ENCODE data around the gene ZNF785.
"Not testable (repeated sequence)": the region's sequence is repeated elsewhere in the genome, so short reads cannot be mapped to it uniquely, and the experiment has no call there.

ZNF785 gene

GRCh38 chr16:30592871-30593270 is 7.4 kb upstream of the ZNF785 start:
- DNase-seq (ENCODE audit: low spot score in 2 of 2): no peak
- H3K9me3 Mint-ChIP-seq: no peaks in the 10 kb centered on the region

DNA sequence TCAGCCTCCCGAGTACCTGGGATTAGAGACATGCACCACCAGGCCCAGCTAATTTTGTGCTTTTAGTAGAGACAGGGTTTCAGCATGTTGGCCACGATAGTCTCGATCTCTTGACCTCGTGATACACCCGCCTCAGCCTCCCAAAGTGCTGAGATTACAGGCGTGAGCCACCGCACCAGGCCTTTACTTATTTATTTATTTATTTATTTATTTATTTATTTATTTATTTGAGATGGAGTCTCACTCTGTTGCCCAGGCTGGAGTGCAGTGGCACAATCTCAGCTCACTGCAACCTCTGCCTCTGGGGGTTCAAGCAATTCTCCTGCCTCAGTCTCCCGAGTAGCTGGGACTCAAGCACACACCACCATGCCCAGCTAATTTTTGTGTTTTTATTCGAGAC is 5.4 kb upstream of the ZNF785 start:
- DNase-seq (ENCODE audit: low spot score in 2 of 2); H3K36me3 Mint-ChIP-seq (ENCODE audit: insufficient read depth); H3K27ac Mint-ChIP-seq (ENCODE audit: low read depth); H3K9me3 Mint-ChIP-seq; H3K4me1 Mint-ChIP-seq; H3K4me3 Mint-ChIP-seq; ATAC-seq (replicated peaks; ENCODE audit: extremely low read depth, poor library complexity, severe bottlenecking); H3K27me3 Mint-ChIP-seq: not testable (repeated sequence)

More at GRCh38 chr16:30592871-30593270, 7.4 kb upstream of the ZNF785 start:
- peaks cover 1% of the 10 kb centered on the region for H3K36me3 Mint-ChIP-seq (ENCODE audit: insufficient read depth)
- ATAC-seq (replicated peaks; ENCODE audit: extremely low read depth, poor library complexity, severe bottlenecking): no peak
- H3K27ac Mint-ChIP-seq (ENCODE audit: low read depth): no peak overlapping the region
- no peaks in the 10 kb centered on the region for H3K4me1 Mint-ChIP-seq
- H3K27me3 Mint-ChIP-seq: no peaks in the 10 kb centered on the region
- no peak overlapping the region for H3K4me3 Mint-ChIP-seq

DNA sequence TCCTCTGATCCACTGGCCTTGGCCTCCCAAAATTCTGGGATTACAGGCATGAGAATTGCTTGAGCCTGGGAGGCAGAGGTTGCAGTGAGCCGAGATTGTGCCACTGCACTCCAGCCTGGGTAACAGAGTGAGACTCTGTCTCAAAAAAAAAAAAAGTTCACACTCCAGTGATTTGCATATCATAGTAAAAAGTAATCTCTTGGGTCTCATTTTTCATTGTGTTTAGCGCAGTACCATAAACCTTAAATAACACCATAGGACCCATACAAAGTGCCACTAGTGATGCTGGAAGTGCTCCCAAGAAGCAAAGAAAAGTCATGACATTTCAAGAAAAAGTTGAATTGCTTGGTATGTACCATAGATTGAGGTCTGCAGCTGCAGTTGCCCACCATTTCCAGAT is 4.1 kb upstream of the ZNF785 start:
- not testable (repeated sequence) for ATAC-seq (replicated peaks; ENCODE audit: extremely low read depth, poor library complexity, severe bottlenecking); DNase-seq (ENCODE audit: low spot score in 2 of 2); H3K27me3 Mint-ChIP-seq; H3K27ac Mint-ChIP-seq (ENCODE audit: low read depth); H3K4me3 Mint-ChIP-seq; H3K9me3 Mint-ChIP-seq; H3K36me3 Mint-ChIP-seq (ENCODE audit: insufficient read depth)
- peaks cover 14% of the 10 kb centered on the region for H3K4me1 Mint-ChIP-seq

GRCh38 chr16:30588651-30589050 is 3.2 kb upstream of the ZNF785 start:
- no peak overlapping the region for H3K27ac Mint-ChIP-seq (ENCODE audit: low read depth)
- ATAC-seq (replicated peaks; ENCODE audit: extremely low read depth, poor library complexity, severe bottlenecking): no peak

DNA sequence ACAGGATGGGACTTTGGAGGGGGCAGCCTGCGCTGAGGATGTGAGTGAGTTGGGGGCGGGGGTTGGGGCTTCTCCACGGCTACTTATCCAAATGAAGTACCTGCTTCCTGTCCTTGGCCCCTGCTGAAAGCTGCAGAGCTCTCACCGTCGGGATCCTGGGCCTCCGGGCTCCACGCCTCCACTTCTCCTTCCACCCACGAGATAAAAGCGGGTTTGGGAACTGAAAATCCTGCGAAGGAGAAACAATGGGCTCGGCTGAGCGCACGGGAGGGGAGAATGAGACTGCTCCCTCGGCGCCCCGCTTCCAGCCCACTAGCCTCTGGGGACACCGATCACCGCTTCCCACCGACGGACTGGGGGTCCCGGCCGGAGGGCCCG is 486 bp downstream of the ZNF785 start:
- peak overlapping the region; percentile 72 for H3K4me3 Mint-ChIP-seq
- ATAC-seq (replicated peaks; ENCODE audit: extremely low read depth, poor library complexity, severe bottlenecking): no peak
- H3K36me3 Mint-ChIP-seq (ENCODE audit: insufficient read depth): peaks cover 9% of the 10 kb centered on the region
- peaks cover 15% of the 10 kb centered on the region for H3K4me1 Mint-ChIP-seq
- H3K27ac Mint-ChIP-seq (ENCODE audit: low read depth): peak overlapping the region; percentile 29
- DNase-seq (ENCODE audit: low spot score in 2 of 2): no peak
- H3K27me3 Mint-ChIP-seq: no peaks in the 10 kb centered on the region
- H3K9me3 Mint-ChIP-seq: no peaks in the 10 kb centered on the region

More at GRCh38 chr16:30588651-30589050, 3.2 kb upstream of the ZNF785 start:
- H3K36me3 Mint-ChIP-seq (ENCODE audit: insufficient read depth): peaks cover 5% of the 10 kb centered on the region
- no peak for DNase-seq (ENCODE audit: low spot score in 2 of 2)
- peaks cover 15% of the 10 kb centered on the region for H3K4me1 Mint-ChIP-seq
- no peaks in the 10 kb centered on the region for H3K9me3 Mint-ChIP-seq
- H3K4me3 Mint-ChIP-seq: no peak overlapping the region
- H3K27me3 Mint-ChIP-seq: no peaks in the 10 kb centered on the region

DNA sequence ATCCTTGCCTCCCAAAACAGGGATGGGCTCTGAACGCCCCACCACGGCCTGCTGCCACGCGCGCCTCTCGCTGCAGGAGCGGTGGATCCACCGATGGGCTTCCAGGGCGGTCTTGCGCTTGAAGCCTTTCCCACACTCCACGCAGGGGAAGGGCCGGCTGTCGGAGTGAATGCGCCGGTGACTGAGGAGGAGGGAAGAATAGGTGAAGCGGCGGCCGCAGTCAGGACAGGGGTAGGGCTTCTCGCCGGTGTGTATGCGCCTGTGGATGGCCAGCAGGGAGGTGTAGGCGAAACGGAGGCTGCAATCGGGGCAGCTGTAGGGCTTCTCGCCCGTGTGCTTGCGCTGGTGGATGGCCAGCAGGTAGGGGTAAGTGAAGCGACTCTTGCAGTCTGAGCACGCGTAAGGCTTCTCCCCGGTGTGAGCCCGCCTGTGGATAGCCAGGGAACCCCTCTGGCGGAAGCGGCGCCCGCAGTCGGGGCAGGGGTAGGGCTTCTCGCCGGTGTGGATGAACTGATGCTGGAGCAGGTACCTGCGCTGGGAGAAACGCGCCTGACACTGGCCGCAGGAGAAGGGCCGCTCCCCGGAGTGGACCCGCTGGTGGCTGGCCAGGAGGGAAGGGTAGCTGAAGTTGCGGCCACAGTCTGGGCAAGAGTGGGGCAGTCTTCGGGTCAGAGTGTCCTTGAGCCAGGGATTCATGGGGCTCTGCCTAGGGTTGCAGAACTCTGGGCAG is 2.7 kb downstream of the ZNF785 start:
- H3K9me3 Mint-ChIP-seq: no peaks in the 10 kb centered on the region
- H3K4me3 Mint-ChIP-seq: no peak overlapping the region
- no peak for DNase-seq (ENCODE audit: low spot score in 2 of 2)

DNA sequence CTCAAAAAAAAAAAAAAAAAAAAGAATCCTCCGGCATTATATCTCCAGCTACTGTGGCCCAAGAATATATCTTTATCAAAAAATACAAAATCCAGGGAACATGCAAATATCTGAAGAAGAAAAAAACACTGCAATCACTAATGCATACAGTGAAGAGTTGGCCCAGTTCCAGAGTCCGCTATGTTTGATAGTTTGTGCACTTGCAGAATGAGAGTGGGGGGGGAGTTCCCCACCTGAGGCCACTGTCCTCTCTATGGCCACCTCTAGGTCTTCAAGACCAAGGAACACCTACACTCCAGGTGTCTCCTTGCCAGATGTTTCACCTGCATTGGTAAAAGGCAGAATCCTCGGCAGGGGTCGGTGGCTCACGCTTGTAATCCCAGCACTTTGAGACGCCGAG is 4.0 kb downstream of the ZNF785 start:
- Mint-ChIP-seq H3K27me3 (no peaks in the 10 kb centered on the region), H3K36me3 (ENCODE audit: insufficient read depth) (peaks cover 10% of the 10 kb centered on the region), H3K4me3 (no peak overlapping the region), H3K27ac (ENCODE audit: low read depth) (no peak overlapping the region), H3K9me3 (no peaks in the 10 kb centered on the region), H3K4me1 (peaks cover 15% of the 10 kb centered on the region)
- ATAC-seq (replicated peaks; ENCODE audit: extremely low read depth, poor library complexity, severe bottlenecking) (no peak), DNase-seq (ENCODE audit: low spot score in 2 of 2) (no peak)

More for the DNA sequence above, 2.7 kb downstream of the ZNF785 start:
- peaks cover 15% of the 10 kb centered on the region for H3K4me1 Mint-ChIP-seq
- peaks cover 10% of the 10 kb centered on the region for H3K36me3 Mint-ChIP-seq (ENCODE audit: insufficient read depth)
- no peaks in the 10 kb centered on the region for H3K27me3 Mint-ChIP-seq
- no peak overlapping the region for H3K27ac Mint-ChIP-seq (ENCODE audit: low read depth)
- no peak for ATAC-seq (replicated peaks; ENCODE audit: extremely low read depth, poor library complexity, severe bottlenecking)

DNA sequence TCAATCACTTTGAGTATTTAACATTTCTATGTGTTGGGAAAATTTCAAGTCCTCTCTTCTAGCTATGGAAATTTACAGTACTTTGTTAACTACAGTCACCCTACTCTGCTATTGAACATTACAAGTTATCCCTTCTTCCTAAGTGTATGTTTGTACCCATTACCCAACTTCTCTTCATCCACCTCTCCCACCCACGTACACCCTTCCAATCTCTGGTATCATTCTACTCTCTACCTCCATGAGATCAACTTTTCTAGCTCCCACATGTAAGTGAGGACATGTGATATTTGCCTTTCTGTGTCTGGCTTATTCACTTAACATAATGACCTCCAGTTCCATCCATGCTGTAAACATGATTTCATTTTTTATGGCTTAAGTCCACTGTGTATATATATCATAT is 10.8 kb downstream of the ZNF785 start:
- H3K9me3 Mint-ChIP-seq: no peaks in the 10 kb centered on the region
- H3K36me3 Mint-ChIP-seq (ENCODE audit: insufficient read depth): peaks cover 9% of the 10 kb centered on the region
- ATAC-seq (replicated peaks; ENCODE audit: extremely low read depth, poor library complexity, severe bottlenecking) (no peak), DNase-seq (ENCODE audit: low spot score in 2 of 2) (no peak)
- H3K4me1 Mint-ChIP-seq: peaks cover 13% of the 10 kb centered on the region
- no peaks in the 10 kb centered on the region for H3K27me3 Mint-ChIP-seq
- H3K4me3 Mint-ChIP-seq: no peak overlapping the region
- no peak overlapping the region for H3K27ac Mint-ChIP-seq (ENCODE audit: low read depth)

- ATAC-seq (replicated peaks; ENCODE audit: extremely low read depth, poor library complexity, severe bottlenecking): peak; percentile 85
- H3K27ac Mint-ChIP-seq (ENCODE audit: low read depth): peak within 1 kb of the TSS; percentile 81
Observed at GRCh38 chr16:30571445-30572322, 13.8 kb downstream of the ZNF785 start, which contains the start of gene ZNF688. TSS of gene ZNF688 (minus strand) at chr16:30571714. CDS start at chr16:30571629, 85 bp downstream.

DNA sequence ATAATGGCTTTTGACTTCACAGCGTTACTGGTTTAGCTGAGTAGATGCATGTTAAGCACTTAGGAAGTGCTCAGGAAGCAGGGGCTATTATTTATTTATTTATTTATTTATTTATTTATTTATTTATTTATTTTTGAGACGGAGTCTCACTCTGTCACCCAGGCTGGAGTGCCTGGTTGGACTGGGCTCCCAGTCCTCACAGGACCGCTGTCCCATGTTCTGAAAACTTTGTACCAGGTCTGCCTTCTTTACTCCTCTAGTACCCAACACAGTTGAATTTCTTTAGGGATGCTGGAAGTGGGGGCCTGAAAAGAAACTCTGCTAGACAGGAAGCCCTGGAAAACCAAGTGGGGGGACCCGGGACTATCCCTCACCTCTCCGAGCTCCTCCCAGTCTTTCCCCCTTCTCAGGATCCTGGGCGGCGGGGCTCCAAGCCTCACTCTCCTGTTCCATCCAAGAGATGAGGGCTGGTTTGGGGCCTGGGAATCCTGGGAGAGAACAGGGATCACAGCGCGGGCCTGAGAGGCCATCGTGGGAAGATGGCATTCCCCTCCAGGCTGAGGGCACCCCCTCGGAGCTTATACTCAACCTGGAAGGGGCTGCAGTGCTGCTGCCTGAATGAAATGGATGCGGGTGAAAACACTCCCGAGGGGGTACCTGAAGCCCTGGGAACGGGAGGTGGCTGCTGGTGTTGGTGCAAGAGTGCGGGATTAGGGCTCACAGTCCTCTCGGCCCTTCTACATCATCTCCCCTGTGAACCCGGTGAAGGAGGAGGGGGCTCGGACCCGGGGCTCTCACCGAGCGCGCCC is 14.7 kb downstream of the ZNF785 start:
- peaks cover 36% of the 10 kb centered on the region for H3K4me1 Mint-ChIP-seq

More at GRCh38 chr16:30571445-30572322, 13.8 kb downstream of the ZNF785 start, which contains the start of gene ZNF688:
- Mint-ChIP-seq H3K4me3 (peak within 1 kb of the TSS; percentile 83), H3K36me3 (ENCODE audit: insufficient read depth) (peaks cover 15% of the 10 kb centered on the region), H3K9me3 (no peaks in the 10 kb centered on the region), H3K4me1 (peaks cover 28% of the 10 kb centered on the region), H3K27me3 (no peaks in the 10 kb centered on the region)
- peak; percentile 78 to 96 for DNase-seq (ENCODE audit: low spot score in 2 of 2)

GRCh38 chr16:30569746-30570635 is 15.5 kb downstream of the ZNF785 start:
- Mint-ChIP-seq H3K27me3 (no peaks in the 10 kb centered on the region), H3K9me3 (no peaks in the 10 kb centered on the region), H3K4me3 (peak overlapping the region; percentile 83), H3K27ac (ENCODE audit: low read depth) (peak overlapping the region; percentile 81), H3K36me3 (ENCODE audit: insufficient read depth) (peaks cover 15% of the 10 kb centered on the region), H3K4me1 (peaks cover 37% of the 10 kb centered on the region)
- no peak for DNase-seq (ENCODE audit: low spot score in 2 of 2)
- no peak for ATAC-seq (replicated peaks; ENCODE audit: extremely low read depth, poor library complexity, severe bottlenecking)

More for the DNA sequence above, 14.7 kb downstream of the ZNF785 start:
- Mint-ChIP-seq H3K27me3 (no peaks in the 10 kb centered on the region), H3K36me3 (ENCODE audit: insufficient read depth) (peaks cover 15% of the 10 kb centered on the region), H3K9me3 (no peaks in the 10 kb centered on the region), H3K4me3 (peak overlapping the region; percentile 83), H3K27ac (ENCODE audit: low read depth) (peak overlapping the region; percentile 81)
- DNase-seq (ENCODE audit: low spot score in 2 of 2) (no peak), ATAC-seq (replicated peaks; ENCODE audit: extremely low read depth, poor library complexity, severe bottlenecking) (no peak)
